ENCODE results near the gene PACRG. TPM values are rescaled to one million over a fixed set of nuclear protein-coding genes. Genes with fewer than 3 reads are reported as not detected.

The PACRG gene
- total RNA-seq, 1 experiment from 2014 or later, result not detected

DNA sequence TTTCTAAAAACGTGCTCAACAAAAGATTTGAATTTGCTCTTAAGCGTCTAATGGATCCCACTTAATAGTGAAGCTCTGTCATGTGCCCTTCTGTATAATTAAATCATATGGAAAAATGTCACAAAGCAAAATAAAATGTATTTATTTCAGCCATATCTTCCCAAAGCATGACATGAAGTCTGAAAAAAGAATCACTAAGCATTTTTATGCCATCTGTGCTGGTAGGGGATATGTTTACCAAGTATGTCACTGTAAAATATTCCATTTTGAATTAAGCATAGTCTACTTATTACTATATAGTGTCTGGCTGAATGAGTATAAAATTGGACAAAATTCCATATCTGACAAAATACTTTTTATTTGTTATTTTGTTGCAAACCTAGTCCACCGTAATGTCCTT lies 438.7 kb downstream of the PACRG start:
- no peaks in the 10 kb centered on the region for H3K27me3 ChIP-seq
- H3K9me3 ChIP-seq, result no peaks in the 10 kb centered on the region
- no peak overlapping the region for H3K4me3 ChIP-seq
- DNase-seq, result no peak
- no peaks in the 10 kb centered on the region for H3K36me3 ChIP-seq

DNA sequence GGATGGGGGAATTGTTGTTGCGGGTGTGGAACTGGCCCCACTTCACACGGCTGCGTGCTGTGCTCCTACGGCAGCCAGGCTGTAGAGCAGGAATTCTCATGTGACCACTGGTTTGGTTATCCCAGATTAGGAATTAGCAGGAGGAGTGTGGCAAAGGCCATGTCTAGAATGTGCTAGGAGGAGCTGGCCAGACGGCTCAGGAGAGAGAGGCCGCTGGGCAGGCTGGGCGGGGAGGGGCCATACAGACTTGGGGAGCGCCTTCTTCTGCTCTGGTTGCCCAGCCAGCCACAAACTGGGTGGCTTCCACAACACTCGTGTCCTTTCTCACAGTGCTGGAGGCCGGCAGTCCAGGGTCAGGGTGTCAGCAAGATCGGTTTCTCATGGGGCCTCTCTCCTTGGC lies 441.7 kb downstream of the PACRG start:
- Histone ChIP-seq H3K27me3 (no peaks in the 10 kb centered on the region), H3K9me3 (no peaks in the 10 kb centered on the region), H3K4me3 (no peak overlapping the region), H3K36me3 (no peaks in the 10 kb centered on the region)
- DNase-seq, result no peak

DNA sequence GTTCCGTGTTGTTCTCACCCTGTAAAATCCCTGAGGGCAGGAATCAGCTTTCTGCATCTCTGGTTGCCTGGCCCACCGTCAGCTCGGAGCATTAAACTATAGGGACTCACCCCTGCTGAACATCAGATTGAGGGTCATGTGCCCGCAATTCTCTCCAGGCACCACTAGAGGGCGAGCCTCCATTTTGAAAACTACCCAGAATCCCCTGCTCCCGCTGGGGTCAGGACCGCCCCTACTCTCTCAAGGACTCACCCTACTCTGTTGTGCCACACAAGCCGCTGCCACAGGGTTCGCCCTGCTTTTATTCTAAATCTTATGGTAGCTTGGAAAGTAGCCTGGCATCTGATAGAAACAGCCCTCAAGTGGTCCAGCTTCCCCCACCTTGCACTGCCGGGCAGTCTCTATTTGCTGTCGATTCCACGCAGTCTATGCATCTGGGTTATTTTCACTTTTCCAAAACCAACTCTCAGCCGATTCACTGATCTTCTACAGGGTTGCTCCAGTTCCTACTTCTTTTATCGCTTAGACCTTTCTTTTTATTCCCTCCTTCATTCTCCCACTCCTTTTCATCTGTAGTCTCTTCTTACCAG lies 442.6 kb downstream of the PACRG start:
- Histone ChIP-seq H3K36me3 (no peaks in the 10 kb centered on the region), H3K4me3 (no peak overlapping the region), H3K9me3 (no peaks in the 10 kb centered on the region), H3K27me3 (no peaks in the 10 kb centered on the region)
- peak; percentile 10 for DNase-seq

DNA sequence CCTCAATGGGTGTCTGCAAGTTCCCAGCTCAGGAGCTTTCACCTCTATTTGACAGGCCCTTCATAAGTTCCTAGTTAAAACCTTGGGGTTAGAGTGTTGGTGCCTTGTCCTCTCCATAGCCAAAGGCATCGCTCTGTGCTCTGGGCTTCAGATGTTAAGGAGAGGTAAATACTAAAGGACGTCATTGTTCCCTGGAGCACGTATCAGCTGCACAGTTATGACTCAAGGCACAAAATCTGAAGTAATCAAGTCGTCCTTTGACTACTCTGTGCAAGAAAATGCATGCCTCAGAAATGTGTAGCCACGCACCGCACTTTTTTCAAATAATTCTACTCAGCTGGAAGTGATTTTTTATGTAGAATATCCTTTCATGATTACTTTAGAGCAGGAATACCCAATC lies 446.0 kb downstream of the PACRG start:
- no peaks in the 10 kb centered on the region for H3K9me3 ChIP-seq
- no peaks in the 10 kb centered on the region for H3K27me3 ChIP-seq
- H3K4me3 ChIP-seq, result no peak overlapping the region
- no peaks in the 10 kb centered on the region for H3K36me3 ChIP-seq
- no peak for DNase-seq

DNA sequence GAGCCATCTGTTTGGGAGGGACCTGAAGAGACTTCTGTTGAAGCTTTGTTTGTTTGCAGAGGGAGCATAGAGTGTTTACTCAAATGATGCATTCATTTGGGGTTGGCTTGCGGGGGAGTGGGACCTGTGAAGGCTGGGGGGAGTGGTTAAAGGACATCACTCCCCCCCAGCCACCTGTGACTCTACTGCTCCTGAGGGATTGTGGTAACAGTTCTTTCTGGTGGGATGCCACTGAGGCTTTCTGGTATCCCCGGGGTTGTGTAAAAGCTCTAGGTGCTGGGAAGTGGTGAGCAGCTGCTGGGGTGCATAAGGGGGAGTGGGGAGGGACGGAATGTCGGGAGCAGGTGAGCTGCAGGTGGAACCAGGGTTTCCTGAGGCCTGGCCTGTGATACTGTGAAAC lies 447.5 kb downstream of the PACRG start:
- no peaks in the 10 kb centered on the region for H3K9me3 ChIP-seq
- no peaks in the 10 kb centered on the region for H3K27me3 ChIP-seq
- H3K4me3 ChIP-seq, result no peak overlapping the region
- DNase-seq, result no peak
- H3K36me3 ChIP-seq, result no peaks in the 10 kb centered on the region

DNA sequence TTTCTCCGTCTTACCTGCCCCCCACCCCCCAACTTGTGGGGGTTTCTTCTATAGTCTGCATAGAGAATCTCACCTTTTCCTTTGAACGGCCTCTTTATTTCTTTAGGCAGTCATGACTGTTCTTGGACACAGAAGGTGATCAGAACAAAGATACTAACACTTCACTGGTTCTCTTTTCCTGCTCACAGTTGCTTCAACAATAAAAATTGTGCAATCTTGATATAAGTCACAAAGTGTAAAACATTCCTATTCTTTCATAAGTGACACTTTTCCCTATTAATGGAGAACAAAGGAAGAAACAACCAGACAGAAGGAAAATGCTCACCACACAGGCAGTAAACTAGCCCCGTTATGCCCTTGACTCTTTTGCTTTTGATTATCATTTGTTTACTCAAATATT lies 448.3 kb downstream of the PACRG start:
- Histone ChIP-seq H3K9me3 (no peaks in the 10 kb centered on the region), H3K36me3 (no peaks in the 10 kb centered on the region), H3K4me3 (no peak overlapping the region), H3K27me3 (no peaks in the 10 kb centered on the region)
- DNase-seq, result no peak

DNA sequence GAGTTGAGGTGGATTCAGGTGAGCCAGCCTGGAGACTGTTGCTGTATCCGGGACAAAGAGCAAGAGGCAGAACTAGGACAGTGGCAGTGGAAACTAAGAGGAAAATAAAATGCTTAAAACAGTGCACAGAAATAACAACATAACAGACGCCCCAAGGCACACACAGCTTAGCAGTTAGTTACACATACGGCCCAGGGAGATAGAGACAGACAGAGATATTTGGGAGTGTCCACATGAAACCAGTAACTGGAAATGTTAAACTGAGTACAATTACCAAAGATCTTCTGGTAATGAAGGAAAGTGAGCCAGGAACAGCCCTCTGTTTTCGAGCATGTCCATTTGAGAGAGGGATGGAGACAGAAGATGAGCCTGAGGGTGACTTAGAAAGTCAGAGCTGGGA lies 449.2 kb downstream of the PACRG start:
- Histone ChIP-seq H3K4me3 (no peak overlapping the region), H3K36me3 (no peaks in the 10 kb centered on the region), H3K27me3 (no peaks in the 10 kb centered on the region), H3K9me3 (no peaks in the 10 kb centered on the region)
- no peak for DNase-seq

DNA sequence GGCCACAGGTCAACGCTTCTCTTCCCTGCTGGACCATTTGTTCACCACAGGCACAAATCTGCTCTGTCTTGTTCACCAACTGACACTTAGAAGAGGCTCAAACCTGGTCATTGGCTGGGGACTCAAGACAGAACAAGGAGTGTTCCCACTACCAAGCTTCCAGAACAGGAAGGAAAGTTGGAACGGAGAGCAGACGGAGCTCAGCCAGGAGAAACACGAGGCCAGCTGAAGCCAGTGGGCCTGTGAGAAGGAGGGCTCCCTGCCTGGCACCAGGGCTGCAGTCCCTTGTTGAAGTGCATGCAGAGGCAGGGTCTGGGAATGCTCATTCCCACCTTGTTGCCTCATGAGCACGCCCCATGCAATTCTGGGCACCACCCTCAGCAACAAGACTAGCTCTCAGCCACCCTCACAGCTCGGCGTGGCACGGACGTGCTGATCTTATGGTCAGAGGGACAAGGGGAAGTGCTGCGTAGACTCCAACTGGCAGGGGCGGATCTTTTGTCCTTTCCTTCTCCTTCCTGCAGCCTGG lies 450.2 kb downstream of the PACRG start:
- no peaks in the 10 kb centered on the region for H3K9me3 ChIP-seq
- H3K4me3 ChIP-seq, result no peak overlapping the region
- no peaks in the 10 kb centered on the region for H3K27me3 ChIP-seq
- no peaks in the 10 kb centered on the region for H3K36me3 ChIP-seq
- DNase-seq, result no peak

DNA sequence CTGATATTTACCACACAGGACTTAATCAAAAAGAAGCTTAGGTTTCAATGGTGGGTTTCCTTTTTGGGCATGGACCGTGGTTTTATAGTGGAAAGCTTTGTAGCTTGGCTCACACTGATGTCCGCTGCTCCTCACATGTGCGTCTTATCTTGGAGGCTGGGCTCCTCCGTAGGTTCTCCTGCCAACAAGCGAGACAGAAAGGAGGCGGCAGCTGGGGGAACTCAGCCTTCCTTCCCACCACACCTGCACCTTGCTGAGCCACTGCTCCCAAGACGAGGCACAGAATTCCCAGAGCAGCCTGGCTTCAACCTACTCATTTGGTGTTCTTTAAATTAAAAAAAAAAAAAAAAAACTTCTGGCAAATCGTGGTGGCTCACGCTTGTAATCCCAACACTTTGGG lies 451.3 kb downstream of the PACRG start:
- H3K36me3 ChIP-seq, result no peaks in the 10 kb centered on the region
- DNase-seq, result no peak
- no peaks in the 10 kb centered on the region for H3K9me3 ChIP-seq
- H3K27me3 ChIP-seq, result no peaks in the 10 kb centered on the region
- no peak overlapping the region for H3K4me3 ChIP-seq

DNA sequence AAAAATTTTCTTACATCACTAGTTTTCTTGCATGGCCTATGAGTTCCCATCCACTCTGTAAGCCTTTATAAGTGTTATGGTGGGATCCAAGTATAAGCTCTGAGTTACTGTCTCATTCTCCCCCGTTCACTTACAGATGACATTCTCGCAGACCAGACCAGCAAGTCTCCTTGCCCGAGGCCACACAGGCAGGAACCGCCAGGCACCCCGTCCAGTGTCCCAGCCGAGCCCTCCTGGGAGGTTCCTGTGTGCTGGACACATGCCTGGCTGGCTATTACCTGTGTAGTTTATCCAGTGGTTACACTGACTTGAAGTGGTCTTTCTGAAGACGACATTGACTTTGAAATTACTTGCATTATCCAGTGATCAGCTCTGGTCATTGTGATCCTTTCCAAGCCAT lies 451.9 kb downstream of the PACRG start:
- no peak overlapping the region for H3K4me3 ChIP-seq
- no peaks in the 10 kb centered on the region for H3K36me3 ChIP-seq
- H3K27me3 ChIP-seq, result no peaks in the 10 kb centered on the region
- no peak for DNase-seq
- no peaks in the 10 kb centered on the region for H3K9me3 ChIP-seq

DNA sequence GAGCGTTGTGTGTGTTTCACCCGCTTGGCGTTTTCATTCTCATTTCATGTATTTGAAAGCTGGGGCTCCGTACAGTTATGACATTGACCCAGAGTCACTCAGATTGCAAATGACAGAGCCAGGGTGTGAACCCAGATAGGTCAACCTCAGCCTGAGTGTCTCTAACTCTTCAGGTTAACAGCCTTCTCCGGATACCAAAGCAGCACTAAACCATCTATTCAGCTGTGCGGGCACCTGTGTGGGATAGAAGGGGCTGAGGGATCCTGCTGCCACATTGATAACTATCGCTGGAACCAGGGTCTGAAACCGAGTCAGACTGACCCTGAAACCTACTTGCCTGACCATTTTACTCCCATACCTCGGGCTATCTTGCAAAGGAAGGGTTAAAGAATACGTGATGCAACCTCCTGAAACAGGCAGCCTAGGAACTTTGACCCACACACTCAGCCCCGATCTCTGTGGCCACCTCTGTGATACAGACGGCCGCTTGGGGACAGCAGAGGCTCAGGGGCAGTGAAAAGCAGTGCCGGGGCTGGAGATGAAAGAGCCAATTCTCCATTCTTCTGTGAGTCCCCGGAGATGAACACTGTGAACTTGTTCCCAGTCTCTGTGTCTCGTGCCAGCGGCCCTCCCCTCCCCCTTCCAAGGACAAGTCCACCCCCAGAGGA lies 453.2 kb downstream of the PACRG start:
- Histone ChIP-seq H3K4me3 (no peak overlapping the region), H3K9me3 (no peaks in the 10 kb centered on the region), H3K36me3 (no peaks in the 10 kb centered on the region), H3K27me3 (no peaks in the 10 kb centered on the region)
- peak; percentile 56 for DNase-seq

DNA sequence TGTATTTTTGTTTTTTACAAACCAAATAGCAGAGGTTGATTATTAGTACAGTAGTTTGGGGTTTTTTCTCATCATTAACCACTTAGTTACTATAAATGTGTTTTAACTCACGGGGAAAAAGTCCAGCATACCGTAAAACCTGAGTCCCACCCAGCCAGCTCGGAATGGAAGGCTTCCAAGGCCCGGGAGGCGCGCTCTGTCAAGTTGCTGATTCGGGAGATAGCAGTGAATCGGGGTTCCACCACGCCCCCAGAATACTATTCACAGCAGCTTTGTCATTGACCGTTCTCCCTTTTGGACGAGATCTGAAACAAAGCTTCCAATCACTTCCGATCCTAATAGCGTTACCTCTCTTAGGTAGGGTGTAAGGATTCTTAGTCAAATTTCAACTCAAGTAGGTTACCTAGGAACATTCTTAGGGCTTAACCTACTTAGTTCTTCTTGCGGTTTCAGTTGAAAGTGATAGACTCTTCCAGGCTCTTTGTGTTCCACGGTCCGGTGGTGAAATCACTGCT lies 453.9 kb downstream of the PACRG start:
- DNase-seq, result no peak
- no peaks in the 10 kb centered on the region for H3K9me3 ChIP-seq
- H3K27me3 ChIP-seq, result no peaks in the 10 kb centered on the region
- no peak overlapping the region for H3K4me3 ChIP-seq
- H3K36me3 ChIP-seq, result no peaks in the 10 kb centered on the region

DNA sequence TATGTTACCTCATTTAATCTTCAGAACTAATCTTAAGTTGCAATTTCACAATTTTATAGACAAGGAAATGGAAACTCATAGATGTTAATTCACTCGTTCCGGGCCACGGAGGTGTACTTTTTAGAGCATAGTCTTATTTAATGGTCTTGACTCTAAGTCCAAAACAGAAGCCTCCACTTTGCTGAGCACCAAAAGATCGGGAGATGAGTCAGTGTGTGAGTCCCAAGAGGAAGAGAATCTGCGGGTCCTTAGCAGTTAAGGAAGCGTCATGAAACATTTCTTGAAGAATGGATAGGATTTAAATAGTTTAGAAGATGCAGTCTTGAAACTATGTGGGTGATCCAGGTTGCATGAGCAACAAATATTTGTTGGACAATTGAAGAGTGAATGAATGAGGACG lies 454.9 kb downstream of the PACRG start:
- Histone ChIP-seq H3K4me3 (no peak overlapping the region), H3K9me3 (no peaks in the 10 kb centered on the region), H3K27me3 (no peaks in the 10 kb centered on the region), H3K36me3 (no peaks in the 10 kb centered on the region)
- no peak for DNase-seq

DNA sequence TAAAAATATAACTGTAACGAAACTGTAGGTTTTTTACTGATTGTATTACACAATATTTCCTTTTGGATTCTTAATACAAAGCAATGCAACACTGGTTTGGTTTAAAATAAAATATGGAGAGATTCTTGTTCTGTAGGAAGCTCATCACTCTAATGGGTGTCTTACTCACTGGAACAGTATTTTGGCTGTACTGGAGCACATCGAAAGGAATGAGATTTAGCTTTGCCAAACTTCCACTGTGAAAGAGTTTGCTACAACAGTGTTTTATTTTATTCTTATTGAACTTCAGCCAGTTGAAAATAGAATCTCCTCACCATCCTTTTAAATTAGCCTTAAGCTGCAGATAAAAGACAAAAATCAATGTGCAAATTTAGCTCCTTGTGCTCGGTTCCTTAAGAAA lies 456.0 kb downstream of the PACRG start:
- DNase-seq, result no peak
- Histone ChIP-seq H3K36me3 (no peaks in the 10 kb centered on the region), H3K9me3 (no peaks in the 10 kb centered on the region), H3K4me3 (no peak overlapping the region), H3K27me3 (no peaks in the 10 kb centered on the region)

DNA sequence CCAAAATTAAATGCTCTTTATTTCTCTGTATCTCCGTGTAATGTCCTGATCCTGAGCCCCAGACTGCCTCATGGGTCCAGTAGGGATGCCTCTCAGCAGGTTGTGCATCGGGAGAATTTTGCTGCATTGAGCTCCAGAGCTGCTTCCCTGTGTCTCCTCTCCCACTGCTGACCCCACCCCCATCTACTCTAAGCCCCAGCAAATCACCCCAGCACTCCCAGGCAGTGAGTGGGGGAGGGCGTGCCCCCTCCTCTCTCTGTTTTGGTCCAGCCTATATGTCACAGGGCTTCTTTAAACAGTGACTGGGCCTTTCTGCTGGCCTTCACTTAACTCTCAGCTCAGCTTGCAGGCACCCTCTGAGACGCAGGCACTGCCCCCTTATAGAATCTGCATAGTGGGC lies 458.0 kb downstream of the PACRG start:
- DNase-seq, result no peak
- Histone ChIP-seq H3K4me3 (no peak overlapping the region), H3K27me3 (no peaks in the 10 kb centered on the region), H3K9me3 (no peaks in the 10 kb centered on the region), H3K36me3 (no peaks in the 10 kb centered on the region)

DNA sequence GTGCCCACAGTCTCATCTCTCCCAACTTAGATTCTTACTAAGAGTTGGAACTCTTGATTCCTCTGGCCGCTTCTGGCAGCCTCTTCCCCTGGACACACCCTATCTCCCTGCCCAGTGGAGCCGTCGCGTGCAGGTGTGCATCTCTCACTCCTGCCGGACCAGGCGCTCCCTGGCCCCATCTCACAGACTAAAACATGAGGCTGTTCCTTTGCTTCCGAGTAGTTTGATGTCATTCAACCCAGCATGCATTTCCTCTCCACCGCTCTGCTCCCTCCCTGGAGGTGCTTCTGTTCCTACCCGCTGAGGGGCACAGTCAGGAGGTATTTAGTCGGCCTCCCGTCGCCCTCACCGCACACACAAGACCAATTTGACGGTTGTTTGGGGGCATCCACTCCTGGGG lies 458.8 kb downstream of the PACRG start:
- H3K4me3 ChIP-seq, result no peak overlapping the region
- no peaks in the 10 kb centered on the region for H3K9me3 ChIP-seq
- no peak for DNase-seq
- H3K36me3 ChIP-seq, result no peaks in the 10 kb centered on the region
- no peaks in the 10 kb centered on the region for H3K27me3 ChIP-seq

DNA sequence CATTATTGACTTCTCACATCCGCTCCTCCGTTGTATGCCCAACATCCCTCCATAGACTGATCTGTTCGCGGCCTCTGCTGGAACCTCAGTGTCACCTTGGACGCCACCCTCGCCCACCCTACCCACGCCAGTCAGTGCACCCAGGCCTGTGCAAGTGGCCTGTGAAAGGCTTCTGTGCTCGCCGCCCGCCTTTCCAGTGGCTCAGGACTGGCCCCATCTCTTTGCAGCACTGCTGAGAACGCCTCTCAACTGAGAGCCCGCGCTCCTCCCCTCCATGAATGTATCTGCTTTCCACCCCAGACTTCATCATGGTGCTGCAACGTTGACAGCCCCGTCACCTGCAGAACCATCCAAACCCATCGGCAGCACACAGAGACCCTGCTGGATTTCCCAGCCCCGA lies 459.4 kb downstream of the PACRG start:
- no peaks in the 10 kb centered on the region for H3K27me3 ChIP-seq
- no peak for DNase-seq
- no peaks in the 10 kb centered on the region for H3K36me3 ChIP-seq
- no peak overlapping the region for H3K4me3 ChIP-seq
- no peaks in the 10 kb centered on the region for H3K9me3 ChIP-seq

DNA sequence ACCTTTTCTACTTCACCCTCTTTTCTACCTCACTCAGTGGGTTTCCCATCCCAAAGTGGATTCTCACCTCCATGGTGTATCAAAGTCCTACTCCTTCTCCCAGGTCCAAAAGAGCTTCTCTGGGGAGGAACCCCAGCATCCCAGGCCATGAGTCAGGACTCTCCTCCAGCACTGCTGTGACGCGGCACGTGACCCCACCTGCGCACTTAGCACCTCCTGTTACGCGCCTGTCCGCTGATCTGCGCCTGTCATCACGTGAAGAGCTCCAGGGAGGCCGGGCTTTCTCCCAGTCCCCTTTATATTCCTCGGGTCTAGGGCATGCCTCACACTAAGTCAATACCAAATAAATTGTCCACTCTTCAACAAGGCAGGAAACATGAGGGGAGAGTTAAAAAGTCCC lies 459.8 kb downstream of the PACRG start:
- no peaks in the 10 kb centered on the region for H3K27me3 ChIP-seq
- no peaks in the 10 kb centered on the region for H3K9me3 ChIP-seq
- H3K36me3 ChIP-seq, result no peaks in the 10 kb centered on the region
- H3K4me3 ChIP-seq, result no peak overlapping the region
- DNase-seq, result no peak
